Measurements from ENCODE around the gene TNFRSF19. TPM values are rescaled to one million over a fixed set of nuclear protein-coding genes. Genes with fewer than 3 reads are reported as not detected.

TNFRSF19 gene
- total and polyA plus RNA-seq, 2 of the 13 experiments (the other 11 are each of a cell fraction or from before 2014, with no cell fraction given) = 75.3 to 77.7 TPM

DNA sequence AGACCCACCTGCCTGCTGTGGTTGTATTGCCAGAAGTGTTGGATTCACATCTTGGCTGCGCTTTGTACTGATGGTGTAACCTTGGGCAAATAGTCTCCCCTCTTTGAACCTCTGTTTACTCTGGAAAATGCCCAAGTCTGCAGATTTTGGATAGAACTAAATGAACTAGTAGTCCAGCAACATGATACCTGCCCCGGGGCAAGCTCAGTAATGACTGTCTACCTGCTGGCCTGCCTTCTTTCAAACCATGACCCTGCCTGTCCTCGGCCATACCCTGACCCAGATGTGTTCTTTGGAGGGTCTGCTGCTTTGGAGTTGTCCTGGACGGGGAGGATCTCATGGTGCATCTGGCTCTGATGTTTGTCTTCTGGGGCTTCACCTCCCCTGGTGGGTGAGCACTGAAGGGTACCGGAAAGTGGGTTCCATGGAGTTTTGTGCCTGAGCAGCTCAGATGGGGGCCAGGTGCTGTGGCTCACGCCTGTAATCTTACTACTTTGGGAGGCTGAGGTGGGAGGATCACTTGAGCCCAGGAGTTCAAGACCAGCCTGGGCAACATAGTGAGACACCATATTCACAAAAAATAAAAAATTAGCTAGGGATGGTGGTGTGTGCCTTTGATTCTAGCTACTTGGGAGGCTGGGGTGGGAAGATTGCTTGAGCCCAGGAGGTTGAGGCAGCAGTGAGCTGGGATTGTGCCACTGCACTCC is 59.5 kb downstream of the TNFRSF19 start (continued):
- TF ChIP-seq, protein P1, sequence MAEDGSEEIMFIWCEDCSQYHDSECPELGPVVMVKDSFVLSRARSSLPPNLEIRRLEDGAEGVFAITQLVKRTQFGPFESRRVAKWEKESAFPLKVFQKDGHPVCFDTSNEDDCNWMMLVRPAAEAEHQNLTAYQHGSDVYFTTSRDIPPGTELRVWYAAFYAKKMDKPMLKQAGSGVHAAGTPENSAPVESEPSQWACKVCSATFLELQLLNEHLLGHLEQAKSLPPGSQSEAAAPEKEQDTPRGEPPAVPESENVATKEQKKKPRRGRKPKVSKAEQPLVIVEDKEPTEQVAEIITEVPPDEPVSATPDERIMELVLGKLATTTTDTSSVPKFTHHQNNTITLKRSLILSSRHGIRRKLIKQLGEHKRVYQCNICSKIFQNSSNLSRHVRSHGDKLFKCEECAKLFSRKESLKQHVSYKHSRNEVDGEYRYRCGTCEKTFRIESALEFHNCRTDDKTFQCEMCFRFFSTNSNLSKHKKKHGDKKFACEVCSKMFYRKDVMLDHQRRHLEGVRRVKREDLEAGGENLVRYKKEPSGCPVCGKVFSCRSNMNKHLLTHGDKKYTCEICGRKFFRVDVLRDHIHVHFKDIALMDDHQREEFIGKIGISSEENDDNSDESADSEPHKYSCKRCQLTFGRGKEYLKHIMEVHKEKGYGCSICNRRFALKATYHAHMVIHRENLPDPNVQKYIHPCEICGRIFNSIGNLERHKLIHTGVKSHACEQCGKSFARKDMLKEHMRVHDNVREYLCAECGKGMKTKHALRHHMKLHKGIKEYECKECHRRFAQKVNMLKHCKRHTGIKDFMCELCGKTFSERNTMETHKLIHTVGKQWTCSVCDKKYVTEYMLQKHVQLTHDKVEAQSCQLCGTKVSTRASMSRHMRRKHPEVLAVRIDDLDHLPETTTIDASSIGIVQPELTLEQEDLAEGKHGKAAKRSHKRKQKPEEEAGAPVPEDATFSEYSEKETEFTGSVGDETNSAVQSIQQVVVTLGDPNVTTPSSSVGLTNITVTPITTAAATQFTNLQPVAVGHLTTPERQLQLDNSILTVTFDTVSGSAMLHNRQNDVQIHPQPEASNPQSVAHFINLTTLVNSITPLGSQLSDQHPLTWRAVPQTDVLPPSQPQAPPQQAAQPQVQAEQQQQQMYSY (CRISPR knock-in tag; IDR thresholded peaks at IDR 0.05) = no peak; the same call in 1 of the 2 replicates
- TF ChIP-seq, protein P2, sequence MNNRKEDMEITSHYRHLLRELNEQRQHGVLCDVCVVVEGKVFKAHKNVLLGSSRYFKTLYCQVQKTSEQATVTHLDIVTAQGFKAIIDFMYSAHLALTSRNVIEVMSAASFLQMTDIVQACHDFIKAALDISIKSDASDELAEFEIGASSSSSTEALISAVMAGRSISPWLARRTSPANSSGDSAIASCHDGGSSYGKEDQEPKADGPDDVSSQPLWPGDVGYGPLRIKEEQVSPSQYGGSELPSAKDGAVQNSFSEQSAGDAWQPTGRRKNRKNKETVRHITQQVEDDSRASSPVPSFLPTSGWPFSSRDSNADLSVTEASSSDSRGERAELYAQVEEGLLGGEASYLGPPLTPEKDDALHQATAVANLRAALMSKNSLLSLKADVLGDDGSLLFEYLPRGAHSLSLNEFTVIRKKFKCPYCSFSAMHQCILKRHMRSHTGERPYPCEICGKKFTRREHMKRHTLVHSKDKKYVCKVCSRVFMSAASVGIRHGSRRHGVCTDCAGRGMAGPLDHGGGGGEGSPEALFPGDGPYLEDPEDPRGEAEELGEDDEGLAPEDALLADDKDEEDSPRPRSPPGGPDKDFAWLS (CRISPR knock-in tag; IDR thresholded peaks at IDR 0.05; ENCODE audit: borderline replicate concordance) = no peak
- TF ChIP-seq ZNF773 (CRISPR knock-in tag; IDR thresholded peaks at IDR 0.05; ENCODE audit: borderline replicate concordance) = no peak
- TF ChIP-seq ZNF883 (CRISPR knock-in tag; IDR thresholded peaks at IDR 0.05; ENCODE audit: not compliant biosample characterization) = no peak
- no peak for TF ChIP-seq MEIS2 (CRISPR knock-in tag; IDR thresholded peaks at IDR 0.05)
- TF ChIP-seq NFRKB (IDR thresholded peaks at IDR 0.05) = no peak
- no peak for TF ChIP-seq HNRNPK (IDR thresholded peaks at IDR 0.05; ENCODE audit: low read depth, low read length, poor library complexity, severe bottlenecking)
- peak; percentile 84 for TF ChIP-seq BCL6 (CRISPR knock-in tag; IDR thresholded peaks at IDR 0.05)
- 0 out of 2 replicates have a peak, but pooled peaks have one; percentile 20 for TF ChIP-seq CHD4 (IDR thresholded peaks at IDR 0.05; ENCODE audit: borderline replicate concordance, low read length)
- no peak for TF ChIP-seq TBL1XR1 (IDR thresholded peaks at IDR 0.05; ENCODE audit: borderline replicate concordance, low read length, partially characterized antibody)
- TF ChIP-seq IKZF4 (CRISPR knock-in tag; IDR thresholded peaks at IDR 0.05; ENCODE audit: borderline replicate concordance, low read depth, not compliant biosample characterization) = no peak
- TF ChIP-seq ZNF460 (CRISPR knock-in tag; IDR thresholded peaks at IDR 0.05; ENCODE audit: borderline replicate concordance) = no peak
- TF ChIP-seq NFKBIZ (CRISPR knock-in tag; IDR thresholded peaks at IDR 0.05) = 0 out of 2 replicates have a peak, but pooled peaks have one; percentile 52
- peak; percentile 96 for TF ChIP-seq ZBTB7B (CRISPR knock-in tag; IDR thresholded peaks at IDR 0.05)
- TF ChIP-seq, protein P3, sequence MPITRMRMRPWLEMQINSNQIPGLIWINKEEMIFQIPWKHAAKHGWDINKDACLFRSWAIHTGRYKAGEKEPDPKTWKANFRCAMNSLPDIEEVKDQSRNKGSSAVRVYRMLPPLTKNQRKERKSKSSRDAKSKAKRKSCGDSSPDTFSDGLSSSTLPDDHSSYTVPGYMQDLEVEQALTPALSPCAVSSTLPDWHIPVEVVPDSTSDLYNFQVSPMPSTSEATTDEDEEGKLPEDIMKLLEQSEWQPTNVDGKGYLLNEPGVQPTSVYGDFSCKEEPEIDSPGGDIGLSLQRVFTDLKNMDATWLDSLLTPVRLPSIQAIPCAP (CRISPR knock-in tag; IDR thresholded peaks at IDR 0.05; ENCODE audit: low read depth) = no peak
- no peak for TF ChIP-seq KAT7 (CRISPR knock-in tag; IDR thresholded peaks at IDR 0.05; ENCODE audit: borderline replicate concordance)
- TF ChIP-seq SRSF9 (IDR thresholded peaks at IDR 0.05; ENCODE audit: borderline replicate concordance, insufficient read depth, low read depth, low read length, poor library complexity, severe bottlenecking) = no peak
- no peak for TF ChIP-seq TCF12 (IDR thresholded peaks at IDR 0.05)
- TF ChIP-seq TCF12 (CRISPR knock-in tag; IDR thresholded peaks at IDR 0.05) = peak; percentile 57; the same call in 1 of the 2 replicates
- no peak for TF ChIP-seq ZNF83 (CRISPR knock-in tag; IDR thresholded peaks at IDR 0.05; ENCODE audit: borderline replicate concordance)
- TF ChIP-seq RBM39 (IDR thresholded peaks at IDR 0.05; ENCODE audit: low read depth, low read length, poor library complexity, severe bottlenecking) = no peak
- no peak for TF ChIP-seq ZFP90 (CRISPR knock-in tag; IDR thresholded peaks at IDR 0.05; ENCODE audit: borderline replicate concordance)
